ENCODE measurements around the gene LAMC1. TPM values are rescaled to one million over a fixed set of nuclear protein-coding genes. Genes with fewer than 3 reads are reported as not detected.

The LAMC1 gene
- total RNA-seq, 4 donors from 2014 or later: 58.3 to 124 (median 77.6) TPM

- TF ChIP-seq POLR2A (IDR thresholded peaks at IDR 0.05): no peak
- TF ChIP-seq, protein P1, sequence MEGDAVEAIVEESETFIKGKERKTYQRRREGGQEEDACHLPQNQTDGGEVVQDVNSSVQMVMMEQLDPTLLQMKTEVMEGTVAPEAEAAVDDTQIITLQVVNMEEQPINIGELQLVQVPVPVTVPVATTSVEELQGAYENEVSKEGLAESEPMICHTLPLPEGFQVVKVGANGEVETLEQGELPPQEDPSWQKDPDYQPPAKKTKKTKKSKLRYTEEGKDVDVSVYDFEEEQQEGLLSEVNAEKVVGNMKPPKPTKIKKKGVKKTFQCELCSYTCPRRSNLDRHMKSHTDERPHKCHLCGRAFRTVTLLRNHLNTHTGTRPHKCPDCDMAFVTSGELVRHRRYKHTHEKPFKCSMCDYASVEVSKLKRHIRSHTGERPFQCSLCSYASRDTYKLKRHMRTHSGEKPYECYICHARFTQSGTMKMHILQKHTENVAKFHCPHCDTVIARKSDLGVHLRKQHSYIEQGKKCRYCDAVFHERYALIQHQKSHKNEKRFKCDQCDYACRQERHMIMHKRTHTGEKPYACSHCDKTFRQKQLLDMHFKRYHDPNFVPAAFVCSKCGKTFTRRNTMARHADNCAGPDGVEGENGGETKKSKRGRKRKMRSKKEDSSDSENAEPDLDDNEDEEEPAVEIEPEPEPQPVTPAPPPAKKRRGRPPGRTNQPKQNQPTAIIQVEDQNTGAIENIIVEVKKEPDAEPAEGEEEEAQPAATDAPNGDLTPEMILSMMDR (IDR thresholded peaks at IDR 0.05): no peak
- no peak for TF ChIP-seq POLR2AphosphoS5 (IDR thresholded peaks at IDR 0.05)
- no peak for TF ChIP-seq EP300 (IDR thresholded peaks at IDR 0.05)
- H3K4me3 ChIP-seq: no peak overlapping the region
- no peaks in the 10 kb centered on the region for H3K27me3 ChIP-seq
- H3K27ac ChIP-seq: no peak overlapping the region
- H3K9me3 ChIP-seq: no peaks in the 10 kb centered on the region
- H3K4me1 ChIP-seq: peaks cover 12% of the 10 kb centered on the region
- no peaks in the 10 kb centered on the region for H3K36me3 ChIP-seq
- DNase-seq (ENCODE audit: low spot score in 2 of 2): no peak
- WGBS: 67% methylated on average over 2 of the region's 2 CpGs
Measured at GRCh38 chr1:183155939-183156338, 132.7 kb downstream of the LAMC1 start.

DNA sequence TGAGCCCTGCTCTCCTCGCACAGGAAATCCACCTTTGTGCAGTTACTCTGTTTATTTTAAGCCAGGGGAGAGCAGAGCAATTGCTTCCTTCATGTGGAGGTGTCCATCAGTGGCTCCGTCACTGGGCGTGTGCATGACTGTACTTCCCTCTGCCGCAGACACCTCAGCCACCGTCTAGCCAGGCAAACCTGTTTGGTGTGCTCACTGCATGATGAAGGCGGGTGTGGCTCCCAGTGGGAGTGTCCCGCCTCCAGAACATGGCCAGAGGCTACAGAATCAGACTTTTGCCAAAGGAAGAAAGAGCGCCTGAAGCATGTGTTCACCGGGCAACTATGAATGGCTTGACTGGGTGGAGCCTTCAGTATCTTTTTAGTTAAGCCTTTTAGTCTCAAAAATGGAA is 136.7 kb downstream of the LAMC1 start:
- Histone ChIP-seq H3K27ac (peak overlapping the region; percentile 5), H3K36me3 (no peaks in the 10 kb centered on the region), H3K4me3 (no peak overlapping the region), H3K4me1 (peaks cover 12% of the 10 kb centered on the region), H3K27me3 (no peaks in the 10 kb centered on the region), H3K9me3 (no peaks in the 10 kb centered on the region)
- peak in 1 of 2 donors; percentile 78 for DNase-seq (ENCODE audit: low spot score in 2 of 2)
- 61% methylated on average over 9 of the region's 9 CpGs for WGBS
- TF ChIP-seq POLR2A (IDR thresholded peaks at IDR 0.05): no peak
- TF ChIP-seq, protein P1 (IDR thresholded peaks at IDR 0.05): no peak
- peak; percentile 26 to 89 (median 63) for TF ChIP-seq POLR2AphosphoS5 (IDR thresholded peaks at IDR 0.05)

- 78% methylated on average over 3 of the region's 3 CpGs for WGBS
- no peaks in the 10 kb centered on the region for H3K9me3 ChIP-seq
- H3K4me1 ChIP-seq: peaks cover 12% of the 10 kb centered on the region
- H3K36me3 ChIP-seq: no peaks in the 10 kb centered on the region
- no peak for DNase-seq (ENCODE audit: low spot score in 2 of 2)
- no peak overlapping the region for H3K4me3 ChIP-seq
- H3K27me3 ChIP-seq: no peaks in the 10 kb centered on the region
- H3K27ac ChIP-seq: no peak overlapping the region
- TF ChIP-seq, protein P1 (IDR thresholded peaks at IDR 0.05): no peak
- no peak for TF ChIP-seq POLR2A (IDR thresholded peaks at IDR 0.05)
- no peak for TF ChIP-seq EP300 (IDR thresholded peaks at IDR 0.05)
- TF ChIP-seq POLR2AphosphoS5 (IDR thresholded peaks at IDR 0.05): no peak
Measured at GRCh38 chr1:183161391-183161790, 138.2 kb downstream of the LAMC1 start.

- Histone ChIP-seq H3K27me3 (no peaks in the 10 kb centered on the region), H3K9me3 (no peaks in the 10 kb centered on the region), H3K36me3 (no peaks in the 10 kb centered on the region), H3K4me1 (peaks cover 12% of the 10 kb centered on the region), H3K27ac (no peak overlapping the region), H3K4me3 (no peak overlapping the region)
- 78% methylated on average over 3 of the region's 3 CpGs for WGBS
- DNase-seq (ENCODE audit: low spot score in 2 of 2): no peak
- no peak for TF ChIP-seq POLR2A (IDR thresholded peaks at IDR 0.05)
- no peak for TF ChIP-seq EP300 (IDR thresholded peaks at IDR 0.05)
- TF ChIP-seq, protein P1 (IDR thresholded peaks at IDR 0.05): no peak
- no peak for TF ChIP-seq POLR2AphosphoS5 (IDR thresholded peaks at IDR 0.05)
Measured at GRCh38 chr1:183163316-183163715, 140.1 kb downstream of the LAMC1 start.

DNA sequence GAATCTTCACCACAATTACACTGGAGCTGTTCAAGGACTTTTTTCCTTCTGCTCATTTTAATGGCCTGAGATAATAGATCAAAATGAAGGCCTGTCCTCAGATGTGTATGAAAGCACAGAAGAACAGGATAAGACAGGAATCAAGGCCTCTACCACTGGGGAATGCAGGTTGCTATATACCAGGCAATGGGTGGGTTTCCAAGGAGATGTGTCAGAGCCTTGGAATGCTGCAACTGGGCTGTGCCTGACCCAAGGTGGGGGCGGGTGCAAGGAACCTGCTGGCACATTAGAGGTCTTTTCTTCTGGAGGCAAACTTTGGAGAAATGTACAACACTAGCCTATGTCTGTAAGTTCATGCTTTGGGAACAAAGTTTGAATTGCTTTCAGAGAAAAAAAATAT is 141.1 kb downstream of the LAMC1 start:
- WGBS: 40% methylated on average over 1 of the region's 1 CpG
- Histone ChIP-seq H3K36me3 (no peaks in the 10 kb centered on the region), H3K4me1 (peaks cover 10% of the 10 kb centered on the region), H3K27me3 (no peaks in the 10 kb centered on the region), H3K27ac (no peak overlapping the region), H3K4me3 (no peak overlapping the region), H3K9me3 (no peaks in the 10 kb centered on the region)
- TF ChIP-seq, protein P1 (IDR thresholded peaks at IDR 0.05): no peak
- TF ChIP-seq POLR2A (IDR thresholded peaks at IDR 0.05) (no peak), POLR2AphosphoS5 (IDR thresholded peaks at IDR 0.05) (no peak), EP300 (IDR thresholded peaks at IDR 0.05) (no peak)
- DNase-seq (ENCODE audit: low spot score in 2 of 2): no peak
